Hematopoietic multipotent progenitor cell treated with erythropoietin and hydrocortisone succinate and interleukin-3 and kit ligand, for 4 days (in vitro differentiated cells): ENCODE measurements around the gene C1RL.
"Not testable (repeated sequence)": the region's sequence is repeated elsewhere in the genome, so short reads cannot be mapped to it uniquely, and the experiment has no call there.

ENCODE experiments used
- DNase-seq: peaks from one replicate; pipeline ENCODE4 v3.0.0-alpha.2; 2015

The C1RL gene

GRCh38 chr12:7058850-7059395, 50.1 kb downstream of the C1RL start:
- DNase-seq, result no peak

- DNase-seq, result peak; percentile 70
Observed at GRCh38 chr12:7058163-7058845, 50.7 kb downstream of the C1RL start.

- DNase-seq, result not testable (repeated sequence)
Observed at GRCh38 chr12:7055736-7056135, 53.3 kb downstream of the C1RL start.

- DNase-seq, result no peak
Observed at GRCh38 chr12:7054925-7055324, 54.1 kb downstream of the C1RL start.

- not testable (repeated sequence) for DNase-seq
Observed at GRCh38 chr12:7049973-7050372, 59.0 kb downstream of the C1RL start.

GRCh38 chr12:7049445-7049951, 59.5 kb downstream of the C1RL start:
- not testable (repeated sequence) for DNase-seq

GRCh38 chr12:7047306-7047705, 61.7 kb downstream of the C1RL start:
- peak; percentile 30 for DNase-seq

- peak; percentile 32 for DNase-seq
Observed at GRCh38 chr12:7046383-7047105, 62.5 kb downstream of the C1RL start.

- no peak for DNase-seq
Observed at GRCh38 chr12:7045913-7046312, 63.1 kb downstream of the C1RL start.
